DND-41 (cell line): ENCODE results near the gene TRAPPC2L.

Source experiments
- ATAC-seq: fragments of 200-7000 bp; cut with Tn5 transposase; 3 replicates; pipeline ENCODE4 v1.9.1; 2021; ENCODE audit warnings: low read depth; ENCODE audit not compliant: insufficient read depth
- DNase-seq: peaks from one replicate; pipeline ENCODE4 v3.0.0-alpha.2; 2020
- H2AFZ ChIP-seq: 2 replicates; pipeline ENCODE4 v1.6.0; 2012; ENCODE audit warnings: low read depth, low read length
- H3K27ac ChIP-seq: 2 replicates; pipeline ENCODE4 v1.5.1; 2012; ENCODE audit warnings: low read length, inconsistent platforms
- H3K27me3 ChIP-seq: fragments of 200-600 bp; sonication (generic); 2 replicates; pipeline ENCODE4 v1.6.0; 2012; ENCODE audit warnings: low read length, mild to moderate bottlenecking, inconsistent platforms; ENCODE audit not compliant: insufficient read depth, poor library complexity
- H3K36me3 ChIP-seq: 2 replicates; pipeline ENCODE4 v1.5.1; 2012; ENCODE audit warnings: low read length, inconsistent platforms; ENCODE audit not compliant: insufficient read depth
- H3K4me1 ChIP-seq: 2 replicates; pipeline ENCODE4 v1.5.1; 2012; ENCODE audit warnings: mild to moderate bottlenecking, low read length; ENCODE audit not compliant: insufficient read depth
- H3K4me2 ChIP-seq: 2 replicates; pipeline ENCODE4 v1.6.0; 2012; ENCODE audit warnings: mild to moderate bottlenecking, moderate library complexity, low read length, inconsistent platforms; ENCODE audit not compliant: insufficient read depth
- H3K4me3 ChIP-seq, 2 experiments: fragments of 200-600 bp in 1 of 2; shearing (Covaris generic) in 1 of 2; 2 replicates each; pipeline ENCODE4 v1.5.1; 2012 to 2016; ENCODE audit warnings: inconsistent platforms in 2 of 2, low read length in 2 of 2, mild to moderate bottlenecking in 2 of 2, low read depth in 1 of 2, moderate library complexity in 1 of 2
- H3K79me2 ChIP-seq: 2 replicates; pipeline ENCODE4 v1.6.0; 2012; ENCODE audit warnings: low read length, inconsistent platforms; ENCODE audit not compliant: insufficient read depth
- H3K9ac ChIP-seq: 2 replicates; pipeline ENCODE4 v1.6.0; 2012; ENCODE audit warnings: low read depth, mild to moderate bottlenecking, inconsistent platforms, low read length, moderate library complexity
- H3K9me3 ChIP-seq: 2 replicates; pipeline ENCODE4 v1.5.1; 2012; ENCODE audit warnings: low read length, moderate library complexity, mild to moderate bottlenecking, inconsistent platforms; ENCODE audit not compliant: insufficient read depth, severe bottlenecking
- H4K20me1 ChIP-seq: 2 replicates; pipeline ENCODE4 v1.6.0; 2012; ENCODE audit warnings: low read length; ENCODE audit not compliant: insufficient read depth
- CTCF ChIP-seq: IDR thresholded peaks from 2 replicates; pipeline ENCODE4 v1.5.1; 2012; ENCODE audit warnings: borderline replicate concordance, low read length, moderate library complexity, mild to moderate bottlenecking; ENCODE audit not compliant: poor library complexity, severe bottlenecking; ENCODE audit errors: extremely low read depth
- EZH2 ChIP-seq: IDR thresholded peaks from 3 replicates; pipeline ENCODE4 v1.6.1; 2012; ENCODE audit warnings: borderline replicate concordance, low read depth, mild to moderate bottlenecking, moderate library complexity, low read length, inconsistent platforms; ENCODE audit not compliant: severe bottlenecking

The TRAPPC2L gene

GRCh38 chr16:88911136-88911945 lies 54.4 kb downstream of the TRAPPC2L start:
- Histone ChIP-seq H3K9me3 (no peaks in the 10 kb centered on the region), H3K79me2 (no peaks in the 10 kb centered on the region), H3K36me3 (no peaks in the 10 kb centered on the region), H3K4me1 (no peaks in the 10 kb centered on the region), H3K27ac (no peak overlapping the region), H3K4me3 (no peak overlapping the region), H2AFZ (no peak overlapping the region), H3K4me2 (no peak overlapping the region), H4K20me1 (0 out of 2 replicates have a peak, but pooled peaks cover 17% of the 10 kb centered on the region), H3K9ac (no peak overlapping the region), H3K27me3 (no peaks in the 10 kb centered on the region)
- ATAC-seq (no peak), DNase-seq (no peak)
- TF ChIP-seq EZH2 (no peak), CTCF (no peak)

GRCh38 chr16:88911946-88912310 lies 55.0 kb downstream of the TRAPPC2L start:
- H3K36me3 ChIP-seq = no peaks in the 10 kb centered on the region
- no peak overlapping the region for H3K4me3 ChIP-seq
- no peaks in the 10 kb centered on the region for H3K9me3 ChIP-seq
- H3K27ac ChIP-seq = no peak overlapping the region
- no peak overlapping the region for H3K9ac ChIP-seq
- ATAC-seq (no peak), DNase-seq (no peak)
- no peaks in the 10 kb centered on the region for H3K4me1 ChIP-seq
- H3K79me2 ChIP-seq = no peaks in the 10 kb centered on the region
- no peak overlapping the region for H2AFZ ChIP-seq
- H3K27me3 ChIP-seq = no peaks in the 10 kb centered on the region
- H4K20me1 ChIP-seq = 0 out of 2 replicates have a peak, but pooled peaks cover 12% of the 10 kb centered on the region
- TF ChIP-seq CTCF = no peak
- TF ChIP-seq EZH2 = no peak
- no peak overlapping the region for H3K4me2 ChIP-seq
